GM19328 (cell line): ENCODE measurements around the gene PSTPIP1.

Source experiments
- ATAC-seq: cut with Tn5 transposase; IDR thresholded peaks from one replicate; pipeline ENCODE4 v1.9.1; 2021; ENCODE audit warnings: mild to moderate bottlenecking, moderate library complexity; ENCODE audit not compliant: unreplicated experiment

The PSTPIP1 gene

DNA sequence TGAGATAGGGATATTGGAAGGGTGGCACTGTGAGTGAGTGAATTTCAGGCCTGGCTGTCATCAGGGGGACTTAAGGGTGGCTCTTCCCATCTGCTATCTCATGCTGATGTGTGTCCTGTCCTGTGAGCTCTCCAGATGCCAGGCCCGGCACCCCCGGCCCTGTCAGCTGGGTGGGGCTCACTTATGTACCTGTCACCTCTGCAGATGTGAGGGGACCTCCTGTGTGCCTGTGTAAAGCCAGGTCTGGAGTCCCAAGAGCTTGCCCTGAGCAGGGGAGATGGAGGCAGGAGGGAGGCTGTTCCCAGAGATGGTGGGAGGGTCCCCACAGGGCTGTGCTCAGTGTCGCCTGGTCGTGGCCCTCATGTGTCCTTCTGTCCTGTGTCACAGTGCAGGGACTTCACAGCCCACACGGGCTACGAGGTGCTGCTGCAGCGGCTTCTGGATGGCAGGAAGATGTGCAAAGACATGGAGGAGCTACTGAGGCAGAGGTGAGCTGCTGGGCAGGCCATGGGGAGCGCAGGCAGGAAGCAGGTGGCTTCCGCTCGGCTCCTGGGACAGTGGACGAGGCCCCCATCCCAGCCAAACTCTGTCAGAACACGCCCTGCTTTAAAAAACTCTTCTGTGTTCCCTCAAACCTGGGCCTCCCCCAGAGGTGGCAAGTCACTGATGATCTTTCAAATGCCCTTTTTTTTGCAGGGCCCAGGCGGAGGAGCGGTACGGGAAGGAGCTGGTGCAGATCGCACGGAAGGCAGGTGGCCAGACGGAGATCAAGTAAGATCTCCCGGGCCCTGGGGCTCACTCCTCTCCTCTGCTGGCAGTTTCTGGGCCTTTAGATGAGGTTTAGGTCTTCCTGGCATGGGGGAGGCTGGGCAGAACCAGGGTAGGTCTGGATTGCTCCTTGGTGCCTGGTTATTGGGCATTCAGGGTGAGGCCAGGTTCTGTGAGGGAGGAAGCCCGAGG, 23.1 kb downstream of the PSTPIP1 start:
- no peak for ATAC-seq

DNA sequence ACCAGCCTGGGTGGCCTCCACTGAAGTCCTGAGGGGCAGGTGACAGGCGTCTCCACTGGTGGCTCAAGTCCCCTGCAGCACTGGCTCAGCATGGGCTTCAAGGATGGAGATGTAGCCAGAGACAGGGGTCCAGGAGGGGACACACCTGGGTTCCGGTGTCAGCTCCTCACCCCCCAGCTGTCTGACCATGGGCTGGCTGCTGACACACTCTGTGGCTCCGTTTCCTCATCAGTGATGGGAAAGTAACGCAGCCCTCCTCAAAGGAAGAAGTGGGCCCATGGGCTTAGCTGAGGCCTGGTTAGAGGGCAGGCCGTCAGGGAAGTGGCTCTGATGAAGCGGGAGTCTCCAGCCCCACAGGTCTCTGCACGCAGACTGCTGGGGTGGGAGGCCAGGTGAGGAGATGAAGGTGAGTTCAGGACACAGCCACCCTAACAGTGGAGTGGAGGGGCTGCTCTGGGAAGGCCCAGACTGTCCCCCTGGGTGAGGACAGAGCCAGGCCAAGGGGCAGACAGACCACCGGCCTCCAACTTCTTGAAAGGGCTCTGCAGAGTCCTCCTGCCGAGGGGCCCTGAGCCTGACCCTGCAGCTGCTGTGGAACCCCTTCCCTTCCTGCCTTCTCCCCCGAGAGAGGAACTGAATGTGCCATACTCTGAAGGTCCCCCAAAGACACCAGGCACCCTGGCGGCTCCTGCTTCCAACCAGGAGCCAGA, 24.0 kb downstream of the PSTPIP1 start:
- ATAC-seq: no peak

DNA sequence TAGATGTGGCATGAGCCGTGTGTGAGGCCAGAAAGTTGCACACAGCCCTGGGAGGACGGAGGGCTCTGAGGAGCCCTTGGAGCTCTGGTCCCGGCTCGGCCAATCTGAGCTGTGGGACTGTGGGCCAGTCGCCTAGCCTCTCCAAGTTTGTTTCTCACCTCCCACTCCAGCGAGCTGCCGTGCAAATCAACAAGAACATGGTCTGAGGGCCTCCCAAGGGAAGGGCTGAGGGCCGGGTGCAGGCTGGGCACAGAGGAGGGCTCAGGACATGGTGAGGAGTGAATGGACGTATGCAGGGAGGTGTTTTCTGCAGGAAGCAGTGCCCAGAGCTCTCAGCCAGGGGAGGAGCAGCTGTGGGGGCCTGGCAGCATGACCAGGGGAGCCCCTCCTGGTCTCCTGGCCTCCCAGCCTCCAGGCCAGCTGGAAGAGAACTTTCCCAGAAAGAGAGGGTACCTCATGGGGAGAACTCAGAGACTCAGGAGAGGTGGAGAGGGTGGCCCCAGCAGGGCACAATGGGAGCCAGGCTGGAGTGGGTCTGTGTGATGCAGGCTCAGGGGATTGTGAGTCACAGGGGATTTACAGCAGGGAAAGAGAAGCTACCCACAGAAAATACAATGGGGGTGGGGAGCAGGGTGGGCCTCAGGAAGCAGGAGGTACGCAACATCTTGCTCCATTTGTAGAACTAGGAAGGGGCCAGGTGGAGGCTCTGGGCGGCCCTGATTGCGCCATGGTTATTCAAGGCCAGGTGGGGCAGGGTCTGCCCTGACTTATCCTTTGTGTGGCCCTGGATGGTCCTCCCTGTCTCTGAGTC, 24.8 kb downstream of the PSTPIP1 start:
- no peak for ATAC-seq

DNA sequence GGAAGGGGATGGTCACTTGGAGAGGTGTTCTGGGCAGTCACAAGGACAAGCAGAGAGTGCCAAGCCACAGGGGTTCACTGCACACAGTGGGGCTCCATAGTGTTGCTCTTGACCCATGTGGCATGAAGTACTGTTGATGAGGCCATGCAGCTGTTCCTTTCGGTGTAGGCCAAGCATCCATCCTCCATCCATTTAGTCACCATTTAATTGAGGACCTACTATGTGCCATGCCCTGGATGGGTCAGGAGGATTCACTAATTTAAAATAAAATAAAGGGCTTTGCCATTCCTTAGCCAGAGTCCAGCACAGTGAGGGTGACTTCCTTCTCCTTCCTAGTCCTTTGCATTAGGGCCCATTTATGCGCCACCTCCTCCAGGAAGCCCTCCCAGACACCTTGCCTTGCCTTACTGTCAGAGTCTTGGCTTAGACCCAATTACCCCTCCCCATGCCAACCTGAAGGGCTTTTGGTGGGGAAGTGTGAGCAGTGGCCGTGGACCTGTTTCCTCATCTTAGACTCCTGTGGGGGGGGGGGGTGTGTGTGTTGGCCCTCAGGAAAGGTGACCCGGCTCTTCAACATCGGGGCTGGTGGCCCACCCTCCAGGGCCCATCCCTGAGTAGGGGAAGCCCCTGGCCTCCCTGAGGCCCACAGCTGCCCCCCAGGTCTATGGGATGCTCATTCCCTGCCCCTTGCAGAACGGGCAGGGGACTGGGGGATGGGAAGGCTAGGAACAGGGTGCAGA, 25.6 kb downstream of the PSTPIP1 start:
- ATAC-seq: no peak

GRCh38 chr15:77021088-77021481, 26.2 kb downstream of the PSTPIP1 start:
- ATAC-seq: no peak

DNA sequence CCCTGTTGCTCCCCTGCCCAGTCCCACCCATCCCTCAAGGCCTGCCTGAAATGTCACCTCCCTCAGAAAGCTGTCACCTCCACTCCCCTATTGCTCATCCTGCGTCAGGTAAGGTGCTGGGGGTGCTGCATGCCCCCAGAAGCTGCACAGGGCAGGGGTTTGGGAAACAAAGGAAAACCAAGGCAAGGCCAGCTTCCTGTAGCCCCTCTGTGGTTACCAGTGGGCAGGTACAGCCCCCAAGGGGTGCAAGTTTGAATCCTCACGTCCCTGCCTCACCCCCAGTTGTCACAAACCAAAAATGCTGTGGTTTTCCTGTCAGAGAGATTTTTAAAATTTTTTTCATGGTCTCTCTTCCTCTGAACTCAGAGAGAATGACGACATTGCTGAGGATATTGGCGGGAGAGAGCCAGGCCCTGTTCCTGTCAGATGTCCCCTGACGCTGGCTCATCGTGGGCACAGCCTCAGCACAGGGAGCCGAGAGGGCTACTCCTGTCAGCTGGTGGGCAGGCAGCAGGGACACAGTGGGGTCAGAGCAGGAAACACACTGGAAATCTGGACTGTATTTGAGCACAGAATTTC, 27.0 kb downstream of the PSTPIP1 start:
- no peak for ATAC-seq

DNA sequence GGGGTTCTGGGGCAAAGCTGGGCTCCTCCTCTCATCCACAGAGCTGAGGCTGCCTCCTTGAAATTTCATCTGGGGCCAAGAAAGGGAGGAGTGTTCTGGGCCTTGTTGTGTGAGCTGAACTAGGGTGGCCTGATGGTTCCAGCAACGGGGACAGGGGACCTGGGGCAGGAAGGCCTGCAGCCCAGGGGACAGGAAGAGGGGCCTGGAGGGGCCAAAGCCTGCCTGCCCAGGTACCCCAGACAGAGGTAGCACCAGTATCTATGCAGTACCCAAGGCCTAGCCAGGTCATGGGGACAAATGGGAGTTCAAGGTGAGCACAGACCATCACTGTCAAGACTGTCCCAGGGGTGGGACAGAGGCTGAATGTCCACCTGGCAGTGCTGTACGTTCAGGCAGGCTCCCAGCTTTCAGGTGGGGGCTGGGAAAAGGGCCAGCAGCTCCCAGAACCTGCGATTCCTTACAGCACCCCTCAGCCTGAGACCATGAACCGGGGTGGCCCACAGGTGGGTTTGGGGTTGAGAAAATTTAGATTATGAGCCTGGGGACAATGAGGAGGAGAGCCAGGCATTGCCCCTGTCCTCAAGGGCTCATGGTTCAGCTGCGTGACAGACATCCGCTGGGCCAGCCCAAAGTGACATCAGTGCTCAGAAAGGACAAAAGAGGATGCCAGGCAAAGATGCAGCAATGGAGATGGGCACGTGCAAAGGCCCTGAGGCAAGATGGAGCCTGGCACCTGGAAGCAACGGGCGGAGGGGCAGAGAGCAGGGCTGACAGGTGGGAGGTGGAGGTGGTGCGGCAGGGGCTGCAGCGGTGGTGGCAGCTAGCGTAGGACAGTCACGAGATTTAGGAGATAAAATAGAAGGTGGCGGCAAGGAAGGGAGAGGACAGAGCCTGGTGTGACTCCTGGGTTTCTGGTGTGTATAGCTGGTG, 28.0 kb downstream of the PSTPIP1 start:
- no peak for ATAC-seq

DNA sequence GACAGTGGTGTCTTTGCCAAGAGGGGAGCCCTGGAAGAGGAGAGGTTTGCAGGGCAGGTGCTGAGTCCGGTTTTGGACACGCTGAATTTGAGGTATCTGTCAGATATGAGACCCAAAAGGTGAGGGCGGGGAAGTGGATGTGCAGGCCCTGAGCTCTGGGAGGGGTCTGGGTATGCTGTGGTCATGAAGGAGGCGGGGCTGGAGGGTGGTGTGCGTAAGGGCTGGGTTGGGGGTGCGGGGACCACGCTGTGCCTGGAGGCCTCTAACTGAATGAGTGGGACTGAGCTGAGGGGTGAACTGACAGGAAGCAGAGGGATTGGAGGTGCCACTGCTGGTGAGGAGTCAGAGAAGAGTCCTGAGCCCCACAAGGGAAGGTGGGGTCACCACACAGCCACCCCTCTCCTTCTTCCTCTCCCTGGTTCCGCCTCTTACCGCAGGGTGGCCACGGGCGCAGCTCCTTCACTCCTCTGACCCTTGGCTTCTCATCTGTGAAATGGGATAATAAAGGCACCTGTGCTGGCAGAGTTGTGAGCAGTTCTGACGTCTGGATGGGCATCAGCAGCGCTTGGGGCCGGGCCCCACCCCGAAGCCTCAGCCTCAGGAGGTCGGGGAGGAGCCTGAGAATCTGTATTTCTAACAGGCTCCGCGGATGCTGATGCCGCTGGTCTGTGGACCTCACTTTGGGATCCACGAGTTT, 28.8 kb downstream of the PSTPIP1 start:
- ATAC-seq: no peak

GRCh38 chr15:77024273-77025082, 29.6 kb downstream of the PSTPIP1 start:
- no peak for ATAC-seq

DNA sequence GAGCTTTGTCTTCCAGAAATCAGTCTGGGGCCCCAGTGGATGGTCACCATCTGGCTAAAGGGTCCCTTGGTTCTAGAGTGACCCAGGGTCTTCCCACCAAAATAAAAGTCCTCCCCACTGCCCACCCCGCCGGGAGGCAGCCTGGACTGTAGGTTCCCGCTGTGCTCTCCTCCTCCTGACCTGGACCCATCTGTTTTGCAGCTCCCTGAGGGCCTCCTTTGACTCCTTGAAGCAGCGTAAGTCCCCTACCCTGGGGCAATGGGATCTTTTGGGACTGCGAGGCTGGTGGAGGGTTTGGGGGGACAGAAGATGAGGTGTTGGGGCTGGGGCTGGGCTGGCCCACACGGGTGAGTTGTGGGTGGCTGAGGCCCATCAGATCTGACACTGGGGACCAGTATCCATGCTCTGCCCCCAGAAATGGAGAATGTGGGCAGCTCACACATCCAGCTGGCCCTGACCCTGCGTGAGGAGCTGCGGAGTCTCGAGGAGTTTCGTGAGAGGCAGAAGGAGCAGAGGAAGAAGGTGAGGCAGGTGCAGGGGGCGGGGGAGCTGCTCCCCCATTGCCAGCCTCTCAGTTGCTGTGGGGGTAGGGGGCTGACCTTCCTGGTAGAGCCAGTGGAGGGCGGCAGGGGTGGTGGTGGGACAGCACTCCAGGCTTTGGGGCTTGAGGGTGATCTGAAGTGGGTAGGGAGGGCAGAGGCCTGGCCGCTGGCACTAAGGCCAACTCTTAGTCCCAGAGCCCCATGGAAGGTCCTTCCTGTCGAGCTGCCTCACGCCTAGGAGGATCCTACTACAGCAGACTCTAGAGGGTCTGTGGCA, 30.4 kb downstream of the PSTPIP1 start:
- ATAC-seq: no peak

GRCh38 chr15:77025941-77026411, 31.1 kb downstream of the PSTPIP1 start:
- no peak for ATAC-seq

DNA sequence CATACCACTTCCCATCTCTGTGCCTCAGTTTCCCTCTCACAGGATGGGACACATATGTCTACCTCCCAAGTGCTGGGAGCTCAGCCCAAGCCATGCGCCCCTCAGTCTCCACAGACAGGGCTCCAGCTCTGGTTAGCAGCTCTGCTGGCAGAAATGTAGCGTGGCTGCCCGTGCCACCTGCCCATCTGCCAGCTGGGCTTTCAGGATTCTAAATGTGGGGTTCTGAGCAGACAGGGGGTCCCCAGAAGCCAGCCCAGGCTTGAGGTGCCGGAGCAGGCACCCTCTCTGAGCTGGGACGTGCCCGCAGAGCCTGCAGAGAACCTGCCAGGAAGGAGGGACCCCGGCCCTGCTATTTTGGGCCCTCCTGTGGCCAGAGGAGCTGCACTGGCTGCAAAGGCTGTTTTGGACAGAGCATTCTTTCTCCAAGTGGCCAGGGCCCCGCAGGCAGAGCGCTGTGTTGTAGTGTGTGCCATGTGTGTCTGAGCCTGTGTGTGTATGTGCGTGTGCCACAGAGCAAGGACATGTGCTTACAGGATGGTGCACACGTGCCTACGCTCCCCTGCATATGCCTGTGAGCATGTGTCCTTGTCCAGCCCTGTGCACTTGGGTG, 31.7 kb downstream of the PSTPIP1 start:
- no peak for ATAC-seq

- no peak for ATAC-seq
Measured at GRCh38 chr15:77027111-77027696, 32.3 kb downstream of the PSTPIP1 start.

DNA sequence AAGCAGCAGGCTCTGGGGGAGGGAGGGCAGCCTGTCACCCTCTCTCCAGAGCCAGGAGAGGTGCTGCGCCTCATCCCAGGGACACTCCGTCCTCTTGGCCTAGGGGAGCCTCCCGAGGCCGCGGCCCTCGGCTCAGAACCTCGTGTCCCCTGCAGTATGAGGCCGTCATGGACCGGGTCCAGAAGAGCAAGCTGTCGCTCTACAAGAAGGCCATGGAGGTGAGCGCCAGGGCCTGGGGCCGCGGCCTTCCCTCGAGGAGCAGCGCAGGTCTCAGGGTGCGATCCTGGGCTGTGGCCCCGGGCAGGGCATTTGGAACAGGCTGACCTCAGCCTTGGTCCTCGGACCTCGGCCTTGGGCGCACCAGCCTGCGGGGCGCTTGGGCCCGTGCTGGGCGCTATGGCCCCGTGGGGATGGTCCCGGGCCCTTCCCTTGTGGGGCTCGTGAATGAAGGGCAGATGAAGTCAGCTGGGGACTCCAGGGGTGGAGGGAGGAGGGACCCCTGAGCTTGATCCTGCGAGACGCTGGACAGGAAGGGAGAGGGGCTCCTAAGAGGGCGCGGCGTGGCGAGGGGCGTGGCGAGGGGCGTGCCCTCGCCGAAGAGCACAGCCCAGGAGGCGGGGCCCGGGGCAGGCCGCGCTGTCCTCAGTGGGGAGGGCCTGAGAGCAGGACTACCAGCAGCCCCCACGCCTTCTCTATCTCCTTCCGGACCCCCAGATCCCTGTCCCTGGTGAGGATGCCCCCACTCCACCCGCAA, 32.9 kb downstream of the PSTPIP1 start:
- no peak for ATAC-seq

DNA sequence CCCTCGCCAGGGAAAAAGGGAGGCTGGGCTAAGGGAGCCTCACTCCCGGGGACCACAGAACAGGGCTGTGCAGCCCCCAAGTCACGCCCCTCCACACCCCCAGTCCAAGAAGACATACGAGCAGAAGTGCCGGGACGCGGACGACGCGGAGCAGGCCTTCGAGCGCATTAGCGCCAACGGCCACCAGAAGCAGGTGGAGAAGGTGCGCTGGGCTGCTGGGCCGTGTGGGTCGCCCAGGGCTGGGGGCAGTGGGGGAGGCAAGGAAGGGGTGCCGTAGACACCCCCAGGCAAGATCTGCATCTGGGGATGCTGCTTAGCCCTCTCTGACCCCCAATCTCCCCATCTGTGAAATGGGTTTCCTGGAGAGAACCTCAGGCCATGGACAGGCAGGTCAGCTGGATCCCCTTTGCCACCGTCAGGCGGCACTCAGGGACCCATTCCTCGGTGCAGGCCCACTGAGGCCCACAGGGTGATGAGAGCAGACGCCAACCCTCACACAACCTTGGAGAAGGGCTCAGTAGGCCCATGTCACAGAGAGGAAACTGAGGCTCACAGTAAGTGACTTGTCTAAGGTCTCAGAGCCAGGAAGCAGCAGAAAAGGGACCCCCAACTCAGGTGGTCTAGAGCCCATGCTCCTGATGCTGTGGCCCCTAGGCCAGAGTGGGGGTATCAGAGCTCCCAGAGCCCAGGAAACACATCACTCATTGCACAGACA, 33.7 kb downstream of the PSTPIP1 start:
- no peak for ATAC-seq
